NCI-H1436 treated with DMSO at 0.1 percent for 48 hours (cell line): Measurements from ENCODE around the gene BDKRB2.

Experiments
- DNase-seq: peaks from one replicate; lab custom pipeline; 2025; lab: John Stamatoyannopoulos, UW

The BDKRB2 gene

DNA sequence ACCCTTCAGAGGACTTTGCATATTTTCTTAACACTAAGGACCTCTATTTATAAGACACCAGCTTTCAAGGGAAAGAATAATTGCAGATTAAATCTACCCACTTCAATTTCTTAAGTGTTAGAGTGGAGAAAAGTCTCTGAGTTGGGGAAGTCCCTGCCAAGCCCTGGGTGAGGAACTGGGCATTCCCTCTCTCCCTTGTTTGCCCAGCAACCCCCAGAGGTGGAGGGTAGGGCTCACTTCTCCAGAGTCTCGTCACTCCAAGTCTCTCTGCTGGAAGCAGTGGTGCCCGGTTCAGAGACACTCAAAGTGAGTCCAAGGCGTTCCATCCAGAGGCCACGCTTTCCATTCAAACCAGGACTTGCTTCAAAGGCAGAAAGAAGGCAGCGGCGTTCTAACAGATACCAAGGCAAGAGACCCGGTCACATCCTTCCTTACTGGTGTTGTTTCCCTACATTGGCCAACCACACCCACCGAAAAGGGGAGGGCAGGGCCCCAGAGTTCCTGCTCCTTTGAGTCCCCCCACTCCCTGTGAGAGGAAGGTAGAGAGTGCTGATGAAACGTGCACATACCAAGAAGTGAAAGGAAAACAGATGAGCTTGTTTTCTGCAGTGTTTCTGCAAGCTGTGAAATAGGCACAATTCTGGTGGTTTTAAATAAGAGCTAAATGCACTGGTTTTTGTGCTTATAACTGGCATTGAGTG, 6.1 kb upstream of the BDKRB2 start:
- DNase-seq: no peak

DNA sequence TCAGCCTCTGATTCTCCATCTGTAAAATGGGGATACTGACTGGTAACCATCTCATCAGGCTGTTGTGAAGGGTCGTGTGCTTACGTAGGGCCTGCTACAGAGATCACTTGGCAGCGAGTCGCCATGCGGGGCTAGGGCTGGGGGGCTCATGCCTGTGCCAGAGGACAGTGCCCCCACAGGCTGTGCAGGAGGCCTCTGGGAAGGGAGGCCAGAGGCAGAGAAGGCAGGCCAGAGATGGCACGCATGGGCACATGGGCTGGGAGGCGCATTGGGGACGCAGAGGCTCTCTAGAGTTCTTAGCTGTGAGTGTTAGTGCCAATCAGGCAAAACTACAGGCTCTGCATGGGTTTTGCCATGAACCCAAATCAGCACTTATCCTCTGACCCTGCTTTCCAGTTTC, 3.5 kb upstream of the BDKRB2 start:
- no peak for DNase-seq

DNA sequence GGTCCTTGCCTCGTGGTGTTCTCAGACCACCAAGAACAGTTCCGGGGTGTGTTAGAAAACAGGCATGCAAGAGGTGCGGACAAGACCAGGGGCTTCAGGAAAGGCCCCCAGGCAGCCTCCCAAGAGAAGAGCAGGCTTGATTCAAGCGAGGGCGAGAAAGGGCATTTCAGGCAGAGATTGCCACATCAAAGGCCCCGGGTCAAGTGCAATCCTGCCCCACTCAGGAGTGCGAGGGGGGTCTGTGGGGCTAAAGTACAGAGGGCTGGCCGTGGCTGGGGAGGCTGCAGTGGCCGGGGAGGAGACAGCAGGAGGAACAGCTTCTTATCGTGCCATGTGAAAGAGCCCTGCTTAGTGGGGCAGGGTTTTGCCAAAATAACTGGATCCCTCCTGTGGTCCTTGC, 2.7 kb upstream of the BDKRB2 start:
- no peak for DNase-seq

DNA sequence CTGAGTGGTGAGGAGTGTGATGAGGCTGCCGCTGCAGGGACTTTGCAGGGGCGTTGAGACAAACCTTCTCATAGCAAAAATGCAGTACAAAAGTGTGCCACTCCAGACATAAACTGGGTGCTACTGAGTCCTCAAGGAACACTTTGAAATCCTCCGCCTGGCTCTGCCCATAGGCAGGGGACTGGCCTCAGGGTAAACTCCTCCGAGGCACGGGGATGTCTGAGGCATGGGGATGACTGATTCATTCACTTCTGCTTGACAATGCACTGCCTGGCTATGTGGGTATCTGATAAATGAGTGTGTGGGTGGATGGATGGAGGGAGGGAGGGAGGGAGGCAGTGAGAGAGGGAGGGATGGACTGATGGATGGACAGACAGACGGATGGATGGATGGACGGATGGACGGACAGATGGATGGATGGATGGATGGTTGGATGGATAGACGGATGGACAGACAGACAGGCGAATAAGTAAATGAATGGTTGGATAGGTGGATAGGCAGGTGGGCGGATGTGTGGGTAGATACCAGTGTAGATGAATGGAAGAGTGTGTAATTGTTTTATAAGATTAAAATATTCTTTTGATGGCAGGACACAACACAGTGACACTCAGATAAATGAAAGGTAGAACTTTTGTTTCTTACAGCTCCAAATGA, 2.1 kb upstream of the BDKRB2 start:
- no peak for DNase-seq

DNA sequence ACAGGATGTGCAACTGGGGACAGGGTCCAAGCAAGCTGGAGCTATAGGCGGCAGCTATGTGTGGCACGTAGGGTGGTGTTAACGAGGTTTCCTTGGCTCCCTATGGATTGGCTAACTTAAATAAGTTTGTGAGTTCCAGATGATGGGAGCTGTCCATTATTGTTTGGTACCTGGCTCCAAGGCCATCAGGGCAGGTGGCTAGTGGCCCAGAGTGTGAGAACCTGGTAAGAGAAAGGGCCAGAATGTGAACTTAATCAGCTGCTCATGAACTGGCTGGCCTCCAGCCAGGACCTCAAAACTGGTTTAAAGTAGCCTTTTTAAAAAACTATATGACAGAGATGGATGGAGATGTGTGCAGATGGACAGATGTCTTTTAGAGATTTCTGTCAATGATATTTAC, 1.5 kb upstream of the BDKRB2 start:
- DNase-seq: no peak

DNA sequence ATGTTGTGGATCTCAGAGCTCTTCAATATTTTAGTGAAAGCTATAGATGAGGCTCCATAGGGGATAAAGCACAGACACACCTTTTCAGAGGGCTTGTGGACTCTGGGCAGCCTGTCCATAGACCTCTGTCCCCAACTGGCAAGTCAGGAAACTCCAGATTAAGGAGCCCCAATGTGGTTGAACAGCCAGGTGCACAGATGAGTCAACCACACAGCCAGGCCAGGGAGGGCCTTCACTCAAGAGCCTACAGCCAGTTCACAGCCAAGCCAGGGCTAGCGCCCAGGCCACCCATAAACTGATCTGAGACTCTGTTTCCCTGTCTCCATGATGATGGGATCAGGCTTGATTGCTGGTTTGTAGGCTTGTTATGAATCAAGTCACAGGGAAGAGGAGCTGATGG, 1.0 kb upstream of the BDKRB2 start:
- no peak for DNase-seq

DNA sequence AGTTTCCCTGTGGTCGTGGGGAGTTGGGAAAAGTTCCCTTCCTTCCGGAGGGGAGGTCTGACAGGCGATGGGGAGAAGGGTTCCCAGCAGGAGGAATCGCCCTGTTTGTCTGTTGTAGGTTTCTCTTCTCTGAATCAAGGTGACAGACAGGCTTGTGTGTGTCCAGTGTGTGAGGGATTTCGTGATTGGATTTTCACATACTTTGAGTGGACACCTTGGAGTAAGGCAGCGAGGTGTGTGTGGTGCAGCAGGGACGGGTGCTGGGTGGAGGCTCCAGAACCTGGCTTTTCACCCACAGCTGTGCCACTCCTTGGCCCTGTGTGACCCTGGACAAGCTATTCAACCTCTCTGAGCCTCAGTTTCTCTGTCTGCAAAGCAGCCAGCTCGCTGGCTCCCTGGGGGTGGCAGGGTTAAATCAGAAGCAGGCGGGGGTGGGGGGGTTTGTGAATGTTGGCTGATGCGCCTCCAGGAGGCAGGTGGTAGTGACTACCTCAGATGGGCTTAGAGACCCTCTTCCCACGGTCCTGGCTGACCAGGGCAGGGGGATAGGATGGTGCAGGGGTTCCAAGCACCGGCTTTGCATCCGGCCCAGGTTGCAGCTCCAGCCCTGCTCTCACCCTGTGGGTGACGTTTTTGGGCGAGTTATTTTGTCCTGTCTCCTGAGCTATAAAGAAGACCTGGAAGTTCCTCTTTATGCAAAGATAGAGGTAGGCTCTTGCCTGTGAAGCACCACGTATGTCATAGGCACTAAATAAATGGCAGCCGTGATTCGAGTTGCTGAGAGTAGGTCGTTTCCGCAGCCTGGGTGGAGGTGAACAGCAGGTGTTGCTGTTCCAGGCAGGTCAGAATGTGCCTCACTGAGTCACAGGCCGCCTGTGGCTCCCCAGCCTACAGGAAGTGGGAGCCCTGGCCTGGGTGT, 679 bp downstream of the BDKRB2 start:
- no peak for DNase-seq

DNA sequence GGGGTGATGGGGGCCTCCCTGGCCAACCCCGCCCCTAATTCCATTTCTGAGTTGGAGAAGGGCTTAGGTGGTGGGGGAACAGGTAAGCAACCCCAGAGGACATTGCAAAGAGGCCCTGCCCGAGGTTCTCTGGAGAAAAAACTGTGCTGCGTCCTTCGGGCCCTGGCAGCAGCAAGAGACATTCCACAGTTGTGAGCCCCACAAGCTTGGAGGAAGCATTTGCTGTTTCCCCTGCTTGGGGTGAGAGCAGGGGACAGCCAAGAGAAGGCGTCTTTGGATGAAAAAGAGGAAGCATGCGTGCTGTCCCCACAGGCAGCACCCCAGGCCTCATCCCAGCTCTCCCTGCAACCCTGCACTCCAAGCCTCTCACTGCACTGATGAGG, 1.3 kb downstream of the BDKRB2 start:
- DNase-seq: no peak

DNA sequence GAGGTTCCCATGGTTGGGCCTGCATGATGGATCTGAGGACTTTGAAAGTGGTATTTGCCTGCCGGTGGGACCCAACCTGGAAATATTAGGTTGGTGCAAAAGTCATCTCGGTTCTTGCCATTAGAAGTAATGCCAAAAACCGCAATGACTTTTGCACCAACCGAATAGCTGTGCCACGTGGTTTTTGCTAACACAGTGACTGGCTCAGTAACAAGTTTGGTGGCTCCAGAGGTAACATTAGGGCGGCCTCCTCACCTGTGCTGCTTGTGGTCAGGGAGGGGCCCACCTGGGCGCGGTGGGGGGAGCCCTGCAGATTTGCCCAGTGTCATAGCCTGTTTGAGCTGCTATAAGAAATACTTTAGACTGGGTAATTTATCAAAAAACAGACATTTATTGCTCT, 1.8 kb downstream of the BDKRB2 start:
- no peak for DNase-seq

DNA sequence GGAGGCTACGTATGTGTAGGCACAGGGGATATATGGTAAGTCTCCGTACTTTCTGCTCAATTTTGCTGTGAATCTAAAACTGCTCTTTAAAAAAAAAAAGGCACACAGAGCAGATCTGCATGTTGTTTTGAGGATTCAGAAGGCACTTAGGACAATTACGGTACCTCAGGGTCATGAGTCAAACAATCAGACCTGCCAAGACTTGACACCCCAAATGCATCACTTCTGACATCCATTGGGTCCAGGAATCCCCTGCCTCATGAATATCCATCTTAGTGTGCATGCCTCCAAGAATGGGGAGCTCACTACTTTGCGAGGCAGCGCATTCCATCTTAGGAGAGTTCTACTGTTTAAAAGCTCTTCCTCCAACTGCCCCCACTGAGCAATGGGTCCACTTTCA, 3.0 kb downstream of the BDKRB2 start:
- DNase-seq: no peak

DNA sequence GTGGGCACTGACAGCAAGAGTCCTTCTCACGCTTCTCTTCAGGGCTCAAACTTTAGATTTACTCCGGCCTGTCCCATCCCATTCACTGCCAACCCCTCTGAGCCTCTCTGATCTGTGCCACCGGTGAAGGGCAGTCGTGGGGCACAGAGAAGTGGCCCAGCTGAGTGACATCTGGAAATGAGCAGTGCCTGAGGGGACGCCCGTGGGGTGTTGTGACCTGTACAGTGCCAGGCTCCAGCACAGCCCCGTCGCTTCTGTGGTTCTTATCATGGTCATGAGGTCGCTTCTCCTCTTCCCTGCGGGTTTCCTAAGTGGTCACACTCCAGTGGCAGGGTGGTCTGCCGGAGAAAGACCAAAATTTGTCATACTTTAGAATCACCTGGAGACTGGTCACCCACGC, 4.1 kb downstream of the BDKRB2 start:
- DNase-seq: no peak

DNA sequence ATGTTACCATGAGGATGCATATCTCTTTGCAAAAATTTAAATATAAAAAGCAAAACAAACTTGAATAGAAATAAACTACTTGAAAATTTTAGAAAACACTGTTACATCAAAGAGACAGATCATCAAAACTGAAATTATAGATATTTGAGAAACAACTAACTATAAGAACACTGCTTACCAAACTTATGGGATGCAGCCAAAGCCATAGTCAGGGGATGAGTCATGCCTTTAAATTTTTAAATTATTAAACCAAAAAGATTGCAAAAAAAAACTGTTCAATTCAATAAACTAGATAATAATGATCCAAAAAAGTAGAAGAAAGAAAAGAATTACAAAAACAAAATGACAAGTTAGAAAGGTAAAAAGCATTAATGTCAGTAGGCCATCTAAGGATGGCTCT, 7.5 kb downstream of the BDKRB2 start:
- no peak for DNase-seq

DNA sequence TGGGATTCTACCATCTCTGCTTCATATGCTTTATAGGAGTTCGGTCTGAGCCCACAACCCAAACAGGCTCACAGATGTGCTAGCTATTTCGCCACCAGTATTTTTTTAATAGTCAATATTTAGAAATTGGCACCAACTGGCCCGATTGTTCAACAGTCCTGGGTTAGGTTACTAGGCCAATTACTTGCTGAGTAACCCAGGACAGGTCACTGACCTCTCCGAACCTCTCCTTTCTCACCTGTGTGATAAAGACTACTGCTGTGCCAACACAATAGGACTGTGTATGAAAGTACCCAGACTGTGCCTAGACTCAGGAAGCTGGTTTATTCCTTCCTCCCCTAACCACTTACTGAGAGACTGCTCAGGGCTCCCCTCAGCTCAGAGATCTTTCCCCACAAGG, 8.3 kb downstream of the BDKRB2 start:
- no peak for DNase-seq

DNA sequence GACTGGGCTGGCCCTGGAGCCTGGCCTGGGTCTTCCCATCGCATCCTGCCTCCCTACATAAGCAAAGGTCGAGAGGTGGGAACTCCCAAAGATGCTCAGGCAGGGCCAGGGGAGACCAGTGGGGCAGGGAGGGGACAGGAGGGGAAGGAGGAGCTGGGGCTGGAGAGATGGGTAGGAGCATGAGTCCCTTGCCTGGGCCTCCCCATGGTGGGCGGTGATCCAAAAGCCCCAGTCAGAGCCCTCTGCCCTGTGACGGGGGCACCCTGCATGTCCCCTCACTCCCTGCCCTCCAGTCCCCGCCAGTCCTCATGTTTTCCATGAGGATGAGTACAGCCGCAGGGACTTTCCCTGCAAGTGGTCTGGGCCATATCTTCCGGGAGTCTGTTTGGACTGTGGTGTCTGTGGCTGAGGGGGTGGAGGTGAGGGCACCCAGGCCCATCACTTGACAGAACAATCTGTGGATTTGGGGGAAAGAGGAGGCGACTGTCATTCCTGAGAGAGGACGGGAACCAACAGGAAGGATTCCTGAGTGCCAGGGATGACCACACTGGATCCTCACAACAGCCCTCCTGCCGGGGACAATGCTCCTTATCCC, 9.3 kb downstream of the BDKRB2 start:
- no peak for DNase-seq

DNA sequence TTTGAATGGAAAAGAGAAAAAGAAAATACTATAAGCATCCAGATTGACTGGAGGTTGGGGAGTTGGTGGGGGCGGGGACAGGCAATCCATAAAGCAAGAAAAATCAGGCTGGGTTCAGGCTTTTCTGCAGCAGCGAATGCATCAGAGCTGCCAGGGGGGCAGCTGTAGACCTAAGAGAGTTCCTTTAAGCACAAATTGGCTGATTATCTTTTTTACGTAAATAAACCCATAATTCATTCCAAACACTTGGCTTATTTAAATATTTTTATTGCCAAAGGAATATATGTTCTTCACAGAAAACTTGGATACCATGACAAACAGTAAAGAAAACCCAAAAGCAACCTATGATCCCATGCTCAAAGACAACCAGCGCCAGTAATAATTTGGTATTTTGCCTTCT, 10.2 kb downstream of the BDKRB2 start:
- DNase-seq: no peak

DNA sequence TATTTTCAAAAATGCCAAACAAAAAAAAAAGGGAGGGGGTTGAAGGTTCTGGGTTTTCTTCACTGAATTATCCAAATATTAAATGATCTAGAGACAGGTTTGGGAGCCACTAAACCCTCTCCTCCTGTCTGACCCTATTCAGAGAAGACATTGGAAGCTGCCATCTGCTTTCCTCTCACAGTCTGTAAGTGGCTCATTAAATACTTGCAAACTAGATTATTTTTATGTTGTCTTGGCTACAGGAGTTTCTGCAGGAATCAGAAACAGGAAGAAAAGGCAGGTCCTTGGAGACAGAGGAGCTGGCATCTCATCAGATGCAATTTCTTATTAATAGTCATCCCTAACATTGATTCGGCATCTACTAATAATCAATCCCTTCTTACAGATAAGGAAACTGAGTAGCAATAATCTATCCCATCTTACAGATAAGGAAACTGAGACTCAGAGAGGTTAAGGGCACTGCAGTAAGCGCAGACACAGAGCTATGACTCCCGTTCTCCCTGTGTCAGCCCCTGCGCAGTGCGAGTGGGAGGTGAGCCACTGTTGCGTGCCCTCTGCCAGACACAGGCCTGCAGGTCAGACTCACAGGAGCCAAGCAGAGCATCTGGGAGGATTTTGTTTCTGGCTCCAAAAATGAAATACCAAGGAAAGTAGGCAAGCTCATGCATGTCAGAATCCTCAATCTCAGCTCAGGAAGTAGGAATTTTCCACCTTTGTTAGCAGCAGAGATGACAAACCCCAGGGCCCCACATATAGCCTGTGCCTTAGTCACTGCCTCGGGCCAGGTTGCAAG, 11.0 kb downstream of the BDKRB2 start:
- no peak for DNase-seq

DNA sequence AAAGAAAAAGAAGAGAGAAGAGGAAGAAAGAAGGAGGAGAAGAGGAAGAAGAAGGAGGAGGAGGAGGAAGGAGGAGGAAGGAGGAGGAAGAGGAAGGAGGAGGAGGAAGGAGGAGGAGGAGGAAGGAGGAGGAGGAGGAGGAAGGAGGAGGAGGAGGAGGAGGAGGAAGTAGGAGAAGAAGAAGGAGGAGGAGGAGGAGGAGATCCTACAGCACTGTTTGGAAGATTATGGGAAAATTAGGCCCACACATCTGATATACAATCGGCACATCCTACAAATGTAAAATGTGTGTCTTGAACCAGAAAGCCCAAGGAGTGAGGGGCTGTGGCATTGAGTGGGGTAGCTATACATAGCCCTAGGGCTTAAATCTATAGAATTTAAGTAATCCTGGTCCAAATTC, 12.0 kb downstream of the BDKRB2 start:
- DNase-seq: no peak

DNA sequence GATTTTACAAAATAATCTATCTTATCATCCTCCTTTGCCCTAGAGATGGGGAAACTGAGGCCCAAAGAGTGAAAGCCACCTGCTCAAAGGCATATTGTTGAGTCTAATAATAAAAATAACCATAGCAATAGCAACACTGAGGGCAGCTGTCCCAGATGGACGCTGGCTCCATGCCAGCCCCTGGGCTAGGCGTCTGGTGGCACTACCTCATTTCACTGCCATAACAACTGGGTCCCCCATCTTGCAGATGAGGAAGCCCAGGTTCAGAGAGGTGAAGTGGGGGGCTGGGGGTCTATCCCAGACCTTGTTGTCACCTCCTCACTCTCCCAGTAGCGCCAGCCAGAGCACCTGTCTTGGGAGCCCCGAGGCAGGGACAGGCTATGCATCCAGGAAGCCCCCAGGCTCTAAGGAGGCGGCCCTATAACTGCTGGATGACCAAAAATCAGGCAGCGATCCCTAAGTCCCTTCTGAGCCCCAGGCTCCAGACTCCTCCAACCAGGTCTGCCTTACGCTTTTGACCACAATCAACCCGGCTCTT, 12.8 kb downstream of the BDKRB2 start:
- DNase-seq: no peak

DNA sequence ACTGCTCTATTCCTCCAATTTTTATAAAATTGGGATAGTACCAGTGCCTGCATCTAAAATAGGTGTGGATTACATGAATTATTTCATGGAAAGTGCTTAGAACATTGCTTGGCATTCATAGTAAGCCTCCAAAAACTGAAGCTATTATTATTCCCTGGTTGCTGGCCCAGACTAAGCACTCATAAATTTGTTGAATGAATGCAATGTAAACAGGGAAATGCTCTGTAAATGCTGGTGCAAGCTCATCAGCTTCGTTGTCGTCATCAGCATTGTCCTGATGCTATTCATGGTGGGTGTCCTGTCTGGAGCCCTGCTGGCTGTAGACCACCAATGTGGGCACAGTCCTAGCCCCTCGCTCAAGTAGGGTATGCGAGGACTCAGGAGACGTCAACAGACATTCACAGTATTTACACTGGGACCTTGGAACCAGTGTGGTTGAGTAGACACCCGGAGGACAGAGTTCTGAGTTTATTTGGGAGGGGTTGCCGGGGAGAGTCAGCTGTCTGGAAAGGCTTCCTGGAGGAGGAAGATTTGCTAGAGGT, 16.5 kb downstream of the BDKRB2 start:
- DNase-seq: no peak

DNA sequence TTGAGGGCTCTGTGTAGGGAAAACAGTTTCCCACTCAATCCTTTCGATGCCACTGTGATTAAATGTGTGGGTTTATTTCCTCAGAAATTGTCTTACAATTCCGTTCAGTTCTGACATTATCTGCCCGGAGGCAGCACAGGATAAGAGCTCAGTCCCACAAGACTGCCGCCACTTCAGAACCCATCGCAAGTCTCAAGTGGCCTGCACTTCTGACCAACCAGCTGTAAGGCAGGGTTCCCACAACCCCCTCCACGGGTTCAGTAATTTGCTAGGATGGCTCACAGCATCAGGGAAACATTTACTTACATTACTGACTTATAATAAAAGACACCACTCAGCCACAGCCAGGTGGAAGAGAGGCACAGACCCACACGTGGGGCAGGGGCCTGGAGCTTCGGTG, 17.2 kb downstream of the BDKRB2 start:
- DNase-seq: no peak

DNA sequence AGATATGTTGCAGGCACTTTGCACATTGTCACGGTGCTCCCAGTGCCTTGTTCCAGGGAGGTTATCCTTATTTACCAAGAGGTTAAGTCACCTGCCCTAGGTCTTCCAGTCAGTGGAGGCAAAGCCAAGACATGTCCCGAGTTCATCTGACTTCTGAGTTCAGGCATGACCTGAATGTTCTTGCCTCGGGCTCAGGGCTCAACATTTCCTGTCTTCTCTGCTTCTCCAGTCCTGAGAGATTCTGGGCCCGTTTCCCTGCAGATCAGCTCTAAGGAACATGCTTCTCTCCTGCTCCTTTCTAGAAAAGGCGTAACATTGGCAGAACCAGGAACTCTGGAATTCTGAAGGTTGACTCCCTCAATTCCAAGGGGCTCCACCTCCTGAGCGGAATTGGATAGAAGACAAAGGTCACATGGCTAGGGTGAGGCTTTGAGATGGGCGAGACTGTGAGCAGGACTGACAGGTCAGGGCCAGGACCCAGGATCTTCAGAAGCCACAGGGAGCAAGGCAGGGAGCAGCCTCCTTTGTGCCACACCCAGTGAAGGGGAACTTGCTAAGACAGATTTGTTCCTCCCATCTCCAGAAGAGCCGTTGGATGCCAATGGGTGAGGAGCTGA, 19.9 kb downstream of the BDKRB2 start:
- no peak for DNase-seq
